Measurements from ENCODE around the gene EZR.

DNA sequence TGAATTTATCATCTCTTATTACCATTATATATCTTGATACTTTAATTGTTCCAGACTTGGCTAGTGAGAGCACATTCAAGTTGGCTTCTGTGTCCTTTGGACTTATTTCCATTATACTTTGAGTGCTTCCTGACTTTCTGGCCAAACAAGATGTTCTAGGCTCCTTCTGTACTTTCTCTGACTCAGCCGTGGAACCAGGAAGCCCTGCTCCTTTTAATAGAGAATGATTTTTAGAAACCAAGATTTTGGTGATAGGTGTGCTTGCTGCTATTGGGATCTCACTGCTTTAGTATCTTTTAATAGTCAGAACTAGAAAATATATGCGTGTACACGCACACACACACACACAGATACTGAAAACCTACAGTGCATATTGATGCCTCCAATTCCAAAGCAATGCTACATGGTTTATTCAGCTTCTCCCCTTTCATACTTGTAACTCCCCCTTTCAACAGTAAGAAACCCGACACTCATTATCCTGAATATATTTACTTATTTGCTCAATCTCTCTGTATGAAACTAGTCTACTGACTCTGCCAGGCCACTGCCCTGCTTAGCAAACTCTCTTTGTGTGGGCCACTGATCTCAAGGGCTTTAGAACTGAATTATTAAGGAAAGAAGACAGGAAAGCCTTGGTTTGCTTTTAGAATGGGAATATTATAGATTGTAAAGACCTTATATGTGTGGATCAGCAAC, 42.7 kb upstream of the EZR start:
- TF ChIP-seq, protein P1, sequence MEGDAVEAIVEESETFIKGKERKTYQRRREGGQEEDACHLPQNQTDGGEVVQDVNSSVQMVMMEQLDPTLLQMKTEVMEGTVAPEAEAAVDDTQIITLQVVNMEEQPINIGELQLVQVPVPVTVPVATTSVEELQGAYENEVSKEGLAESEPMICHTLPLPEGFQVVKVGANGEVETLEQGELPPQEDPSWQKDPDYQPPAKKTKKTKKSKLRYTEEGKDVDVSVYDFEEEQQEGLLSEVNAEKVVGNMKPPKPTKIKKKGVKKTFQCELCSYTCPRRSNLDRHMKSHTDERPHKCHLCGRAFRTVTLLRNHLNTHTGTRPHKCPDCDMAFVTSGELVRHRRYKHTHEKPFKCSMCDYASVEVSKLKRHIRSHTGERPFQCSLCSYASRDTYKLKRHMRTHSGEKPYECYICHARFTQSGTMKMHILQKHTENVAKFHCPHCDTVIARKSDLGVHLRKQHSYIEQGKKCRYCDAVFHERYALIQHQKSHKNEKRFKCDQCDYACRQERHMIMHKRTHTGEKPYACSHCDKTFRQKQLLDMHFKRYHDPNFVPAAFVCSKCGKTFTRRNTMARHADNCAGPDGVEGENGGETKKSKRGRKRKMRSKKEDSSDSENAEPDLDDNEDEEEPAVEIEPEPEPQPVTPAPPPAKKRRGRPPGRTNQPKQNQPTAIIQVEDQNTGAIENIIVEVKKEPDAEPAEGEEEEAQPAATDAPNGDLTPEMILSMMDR (conservative IDR thresholded peaks at IDR 0.05; ENCODE audit: low read length) = no peak
- TF ChIP-seq EZH2phosphoT487 (IDR thresholded peaks at IDR 0.05; ENCODE audit: borderline replicate concordance, low read depth, low read length) = no peak

Measured in OCI-LY7 (cell line).